SKM-1 (cell line): ENCODE data around the gene ALDH9A1.
"Not testable (repeated sequence)": the region's sequence is repeated elsewhere in the genome, so short reads cannot be mapped to it uniquely, and the experiment has no call there.

Source experiments
- DNase-seq: peaks from one replicate; lab custom pipeline; 2025; ENCODE audit not compliant: unreplicated experiment; lab: John Stamatoyannopoulos, UW

Gene ALDH9A1

GRCh38 chr1:165647970-165648369, 50.4 kb downstream of the ALDH9A1 start:
- DNase-seq = no peak

GRCh38 chr1:165647517-165647916, 50.8 kb downstream of the ALDH9A1 start:
- no peak for DNase-seq

GRCh38 chr1:165645654-165646366, 52.6 kb downstream of the ALDH9A1 start:
- no peak for DNase-seq

GRCh38 chr1:165644064-165644735, 54.2 kb downstream of the ALDH9A1 start:
- no peak for DNase-seq

- DNase-seq = no peak
These were observed 57.0 kb downstream of the ALDH9A1 start for GRCh38 chr1:165641231-165641987.

GRCh38 chr1:165639821-165640623, 58.3 kb downstream of the ALDH9A1 start:
- no peak for DNase-seq

- not testable (repeated sequence) for DNase-seq
These were observed 60.2 kb downstream of the ALDH9A1 start for GRCh38 chr1:165638211-165638610.

GRCh38 chr1:165637427-165637826, 60.9 kb downstream of the ALDH9A1 start:
- no peak for DNase-seq

GRCh38 chr1:165635823-165636222, 62.5 kb downstream of the ALDH9A1 start:
- DNase-seq = no peak

GRCh38 chr1:165635329-165635728, 63.0 kb downstream of the ALDH9A1 start:
- DNase-seq = no peak

- no peak for DNase-seq
These were observed 64.0 kb downstream of the ALDH9A1 start for GRCh38 chr1:165634154-165634921.

- no peak for DNase-seq
These were observed 64.7 kb downstream of the ALDH9A1 start for GRCh38 chr1:165633614-165634013.

GRCh38 chr1:165632491-165632890, 65.9 kb downstream of the ALDH9A1 start:
- no peak for DNase-seq

- no peak for DNase-seq
These were observed 66.3 kb downstream of the ALDH9A1 start for GRCh38 chr1:165632152-165632469.

- peak; percentile 69 for DNase-seq
These were observed 66.8 kb downstream of the ALDH9A1 start for GRCh38 chr1:165631342-165632151.

GRCh38 chr1:165630629-165631341, 67.6 kb downstream of the ALDH9A1 start, which contains the start of gene MGST3:
Gene MGST3, plus strand, starts transcription at chr1:165631234. Its CDS starts 18,614 bp downstream, at chr1:165649848.
- peak; percentile 91 for DNase-seq

GRCh38 chr1:165629848-165630628, 68.3 kb downstream of the ALDH9A1 start:
- DNase-seq = no peak

- no peak for DNase-seq
These were observed 69.2 kb downstream of the ALDH9A1 start for GRCh38 chr1:165629151-165629550.
